Stimulated activated CD4-positive, alpha-beta T cell treated with anti-CD3 and anti-CD28 coated beads, Interleukin-4, amount 100 ng/mL, for 48 hours (primary cell): ENCODE results near the gene RAB6C.
"Not testable (repeated sequence)": the region's sequence is repeated elsewhere in the genome, so short reads cannot be mapped to it uniquely, and the experiment has no call there.

ENCODE experiments used
- DNase-seq, 2 donors: peaks; one replicate each; pipeline ENCODE4 v3.0.0-alpha.2; 2020; ENCODE audit warnings: low read depth in 2 of 2

RAB6C gene

DNA sequence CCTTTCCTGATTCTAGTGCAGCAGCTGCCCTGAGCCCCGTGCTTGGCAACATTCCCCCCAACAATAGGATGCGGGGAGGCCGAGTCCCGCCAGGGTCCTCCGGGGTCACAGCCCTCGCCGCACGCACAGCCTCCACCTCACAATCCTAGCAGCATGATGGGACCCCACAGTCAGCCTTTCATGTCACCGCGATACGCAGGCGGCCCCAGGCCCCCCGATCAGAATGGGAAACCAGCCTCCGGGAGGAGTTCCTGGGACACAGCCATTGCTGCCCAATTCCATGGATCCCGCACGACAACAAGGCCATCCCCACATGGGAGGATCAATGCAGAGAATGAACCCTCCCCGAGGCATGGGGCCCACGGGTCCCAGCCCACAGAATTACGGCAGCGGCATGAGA lies 13.7 kb downstream of the RAB6C start:
- not testable (repeated sequence) for DNase-seq

DNA sequence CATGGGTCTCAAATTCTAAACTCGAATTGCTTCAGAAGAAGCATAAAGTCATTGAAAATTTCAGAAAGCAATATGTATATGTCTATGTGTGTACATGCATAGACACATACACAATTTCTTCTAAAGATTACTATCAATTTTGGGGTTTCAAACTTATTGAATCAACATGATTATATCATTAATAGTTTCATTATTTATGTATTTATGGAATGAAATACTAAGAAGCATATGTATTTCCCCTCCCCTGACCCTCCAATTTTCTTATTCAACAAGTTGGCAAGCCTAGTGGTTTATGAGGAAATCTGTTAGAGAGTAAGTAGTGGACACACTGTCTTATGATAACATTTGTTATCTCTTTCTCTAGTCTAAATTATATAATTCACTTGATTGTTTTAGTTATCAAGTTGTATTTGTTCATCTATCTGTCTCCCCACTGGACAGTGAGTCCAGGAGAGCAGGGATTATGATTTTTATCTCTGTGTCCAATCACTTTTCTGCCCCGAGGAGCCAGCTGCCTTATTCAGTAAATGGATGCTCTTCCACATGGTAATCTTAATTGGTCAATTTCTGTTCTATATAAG lies 17.3 kb downstream of the RAB6C start:
- not testable (repeated sequence) for DNase-seq

DNA sequence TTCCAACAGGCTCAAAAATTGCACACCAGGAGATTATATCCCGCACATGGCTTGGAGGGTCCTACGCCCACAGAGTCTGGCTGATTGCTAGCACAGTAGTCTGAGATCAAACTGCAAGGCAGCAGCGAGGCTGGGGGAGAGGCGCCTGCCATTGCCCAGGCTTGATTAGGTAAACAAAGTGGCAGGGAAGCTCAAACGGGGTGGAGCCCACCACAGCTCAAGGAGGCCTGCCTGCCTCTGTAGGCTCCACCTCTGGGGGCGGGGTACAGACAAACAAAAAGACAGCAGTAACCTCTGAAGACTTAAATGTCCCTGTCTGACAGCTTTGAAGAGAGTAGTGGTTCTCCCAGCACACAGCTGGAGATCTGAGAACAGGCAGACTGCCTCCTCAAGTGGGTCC lies 19.3 kb downstream of the RAB6C start:
- not testable (repeated sequence) for DNase-seq

DNA sequence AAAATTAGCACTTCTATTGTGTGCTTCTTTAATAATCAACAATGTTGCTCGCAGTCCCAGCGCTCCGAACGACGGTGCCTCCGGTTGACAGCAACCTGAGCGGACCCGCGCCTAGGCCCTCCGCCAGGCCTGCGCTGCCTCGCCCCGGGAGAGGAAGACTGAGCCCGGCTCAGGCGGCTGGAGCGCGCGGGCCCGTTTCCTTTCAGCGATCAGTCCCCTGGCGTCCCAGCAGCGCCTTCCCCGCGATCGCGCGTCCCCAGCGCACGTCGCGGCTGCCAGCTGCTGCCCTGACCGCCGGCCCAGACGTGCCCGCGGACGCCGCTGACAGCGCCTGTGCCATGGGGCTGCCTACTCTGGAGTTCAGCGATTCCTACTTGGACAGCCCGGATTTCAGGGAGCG lies 26.4 kb downstream of the RAB6C start:
- DNase-seq = not testable (repeated sequence)

DNA sequence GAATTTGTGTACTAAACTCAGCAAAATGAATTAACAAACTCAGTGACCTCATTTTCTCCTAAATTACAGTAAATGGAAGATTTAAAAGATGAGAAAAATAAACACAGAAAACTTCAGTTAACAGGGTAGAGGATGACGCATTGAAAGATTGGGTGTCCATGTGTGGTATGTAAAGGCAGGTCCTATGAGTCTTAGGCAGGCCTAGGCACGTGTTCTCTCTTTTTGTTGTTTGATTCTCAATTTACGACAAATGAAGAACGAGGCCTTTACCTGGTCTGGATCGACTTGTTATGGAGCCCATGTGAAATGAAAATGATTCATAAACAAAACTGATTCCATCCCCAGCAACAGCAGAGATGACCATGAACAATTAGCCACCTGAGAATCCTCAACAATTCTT lies 37.2 kb downstream of the RAB6C start:
- not testable (repeated sequence) for DNase-seq

DNA sequence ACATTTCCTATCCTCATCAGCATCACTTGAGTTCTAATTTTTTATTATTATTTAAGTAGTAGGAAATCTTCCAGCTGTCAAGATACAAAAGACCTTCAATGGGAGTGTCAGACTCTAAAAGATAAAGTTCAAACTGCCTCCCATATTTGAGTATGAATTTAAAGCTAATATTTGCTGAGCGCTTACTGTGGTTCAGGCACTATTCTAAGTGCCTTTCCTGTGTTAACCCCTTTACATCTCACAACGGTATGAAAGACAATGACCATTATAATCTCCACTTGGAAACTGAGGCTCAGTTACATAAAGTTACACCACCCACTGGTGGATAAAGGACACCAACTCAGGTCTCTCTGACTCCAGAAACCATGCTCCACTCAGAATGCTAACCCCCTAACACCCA lies 39.9 kb downstream of the RAB6C start:
- no peak for DNase-seq

DNA sequence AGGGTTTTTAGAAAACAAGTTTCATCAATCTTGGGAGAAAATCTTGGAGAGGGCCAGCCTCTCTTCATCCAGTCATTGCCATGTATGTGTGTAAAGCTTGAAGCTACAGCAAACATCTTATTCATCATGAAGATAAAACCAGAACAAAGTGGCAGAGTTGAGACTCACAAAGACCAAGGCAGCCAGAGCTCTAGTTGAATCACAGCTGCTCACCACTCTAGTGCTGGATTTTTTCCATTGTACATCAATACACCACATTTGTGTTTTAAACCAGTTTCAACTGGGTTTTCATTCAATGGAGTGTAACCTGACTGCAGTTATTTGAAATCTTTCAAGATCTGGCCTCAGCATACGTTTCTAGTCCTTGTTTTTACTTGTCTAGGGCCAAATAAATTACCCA lies 40.6 kb downstream of the RAB6C start:
- not testable (repeated sequence) for DNase-seq

DNA sequence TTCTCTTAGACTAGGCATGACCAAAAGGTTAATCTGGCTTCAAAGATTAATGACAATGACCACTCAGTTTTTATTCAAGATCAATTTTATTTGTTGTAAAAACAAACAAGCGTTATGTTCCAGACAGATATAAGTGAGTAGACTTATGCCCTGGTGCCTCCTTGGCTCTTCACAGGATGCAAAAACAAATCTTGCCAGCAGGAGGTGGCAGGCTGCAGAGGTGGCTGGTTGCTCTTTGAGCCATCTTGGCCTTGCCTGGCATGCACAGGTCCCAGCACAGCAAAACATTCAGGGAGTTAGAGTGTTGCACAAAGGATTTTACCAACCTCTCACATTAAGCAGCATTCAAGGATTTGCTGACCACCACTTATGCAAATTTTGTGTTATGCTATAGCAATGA lies 46.5 kb downstream of the RAB6C start:
- peak in 1 of 2 donors; percentile 1 for DNase-seq
